SK-N-SH (cell line): Measurements from ENCODE around the gene SCTR. TPM values are rescaled to one million over a fixed set of nuclear protein-coding genes. Genes with fewer than 3 reads are reported as not detected.
A peak's percentile ranks its signal among the peaks of the same experiment; 100 is the strongest.

Experiments
- CTCF ChIA-PET: fragments of 300-600, 350-600 bp; formaldehyde crosslinking; extraction: SDS; loops from one replicate; lab custom pipeline; 2021; lab: Yijun Ruan, JAX
- POLR2A ChIA-PET: fragments of 350-600 bp; sonication (Branson Sonifier 250); formaldehyde crosslinking; extraction: SDS; loops from one replicate; lab custom pipeline; 2020; ENCODE audit warnings: antibody characterized with exemption, inconsistent platforms; lab: Yijun Ruan, JAX
- DNase-seq: peaks from one replicate; pipeline ENCODE4 v3.0.0; 2012
- H2AFZ ChIP-seq: fragments of 200-600 bp; sonication (generic); 2 replicates; pipeline ENCODE4 v1.8.1; 2016; ENCODE audit warnings: antibody characterized with exemption, mild to moderate bottlenecking, low read depth
- H3F3A ChIP-seq: fragments of 200-600 bp; sonication (generic); replicated peaks from 2 replicates; pipeline ENCODE3; 2016; ENCODE audit warnings: antibody characterized with exemption, mild to moderate bottlenecking; ENCODE audit not compliant: insufficient read depth
- H3K27ac ChIP-seq, 2 experiments: fragments of 200-500 bp in 1 of 2; fragments of 200-600 bp in 1 of 2; sonication (Bioruptor generic) in 1 of 2; sonication (generic), shearing (Covaris generic) in 1 of 2; 2 replicates each; pipeline versions ENCODE4 v1.5.1 to v1.6.1; 2014 to 2016; ENCODE audit warnings: low read depth in 2 of 2, inconsistent platforms in 1 of 2, low read length in 1 of 2, mild to moderate bottlenecking in 1 of 2, mixed read lengths in 1 of 2
- H3K27me3 ChIP-seq: fragments of 200-600 bp; sonication (generic), shearing (Covaris generic); 2 replicates; pipeline ENCODE4 v1.6.1; 2016; ENCODE audit warnings: mixed run types; ENCODE audit not compliant: insufficient read depth
- H3K36me3 ChIP-seq, 2 experiments: fragments of 200-500 bp in 1 of 2; fragments of 200-600 bp in 1 of 2; sonication (Bioruptor generic) in 1 of 2; sonication (generic) in 1 of 2; replicated peaks in 1 of 2; 2 replicates each; pipeline versions ENCODE3 to v1.5.1; 2014 to 2016; ENCODE audit warnings: low read length in 1 of 2, mild to moderate bottlenecking in 1 of 2; ENCODE audit not compliant: insufficient read depth in 2 of 2, control insufficient read depth in 1 of 2
- H3K4me1 ChIP-seq, 2 experiments: fragments of 200-500 bp in 1 of 2; fragments of 200-600 bp in 1 of 2; sonication (Bioruptor generic) in 1 of 2; sonication (generic), shearing (Covaris generic) in 1 of 2; 2 replicates each; pipeline versions ENCODE4 v1.5.1 to v1.6.1; 2014 to 2016; ENCODE audit warnings: low read depth in 1 of 2, low read length in 1 of 2, mixed run types in 1 of 2; ENCODE audit not compliant: insufficient read depth in 2 of 2, control insufficient read depth in 1 of 2
- H3K4me2 ChIP-seq: fragments of 200-600 bp; sonication (generic), shearing (Covaris generic); 2 replicates; pipeline ENCODE4 v1.6.1; 2017; ENCODE audit warnings: mixed run types
- H3K4me3 ChIP-seq, 2 experiments: fragments of 200-500 bp in 1 of 2; fragments of 200-600 bp in 1 of 2; sonication (Bioruptor generic) in 1 of 2; sonication (generic), shearing (Covaris generic) in 1 of 2; 2 replicates each; pipeline versions ENCODE4 v1.5.1 to v1.8.1; 2014 to 2016; ENCODE audit warnings: low read depth in 2 of 2, inconsistent platforms in 1 of 2, low read length in 1 of 2, mild to moderate bottlenecking in 1 of 2, mixed read lengths in 1 of 2, moderate library complexity in 1 of 2
- H3K79me2 ChIP-seq: fragments of 200-600 bp; sonication (generic); 2 replicates; pipeline ENCODE4 v1.8.1; 2017; ENCODE audit warnings: mild to moderate bottlenecking; ENCODE audit not compliant: insufficient read depth
- H3K9ac ChIP-seq: fragments of 200-600 bp; sonication (generic); 2 replicates; pipeline ENCODE4 v1.6.1; 2017; ENCODE audit warnings: mixed run types
- H3K9me2 ChIP-seq: fragments of 200-600 bp; sonication (generic); 2 replicates; pipeline ENCODE4 v1.6.1; 2017; ENCODE audit warnings: mixed run types
- H3K9me3 ChIP-seq: fragments of 200-600 bp; sonication (generic); 2 replicates; pipeline ENCODE4 v1.6.1; 2017; ENCODE audit warnings: mixed run types, mild to moderate bottlenecking, moderate library complexity
- H4K20me1 ChIP-seq: fragments of 200-600 bp; sonication (generic); 2 replicates; pipeline ENCODE4 v1.6.1; 2017; ENCODE audit warnings: mild to moderate bottlenecking, mixed run types; ENCODE audit not compliant: insufficient read depth
- FOSL2 ChIP-seq: IDR thresholded peaks from 2 replicates; pipeline ENCODE4 v1.4.0; 2012; ENCODE audit warnings: low read depth, mild to moderate bottlenecking, moderate library complexity, borderline replicate concordance
- FOXM1 ChIP-seq: IDR thresholded peaks from 2 replicates; pipeline ENCODE4 v1.4.0; 2012; ENCODE audit warnings: low read depth, mild to moderate bottlenecking
- IRF3 ChIP-seq: fragments of 150-350 bp; IDR thresholded peaks from 2 replicates; pipeline ENCODE4 v1.6.1; 2016; ENCODE audit warnings: mild to moderate bottlenecking, low read depth, low read length
- JUND ChIP-seq: IDR thresholded peaks from 2 replicates; pipeline ENCODE4 v1.4.0; 2012
- NFIC ChIP-seq: IDR thresholded peaks from 2 replicates; pipeline ENCODE4 v1.4.0; 2012; ENCODE audit warnings: borderline replicate concordance
- REST ChIP-seq: IDR thresholded peaks from 2 replicates; pipeline ENCODE4 v1.6.1; 2012; ENCODE audit warnings: mild to moderate bottlenecking, low read depth, low read length, moderate library complexity
- RFX5 ChIP-seq: IDR thresholded peaks from 2 replicates; pipeline ENCODE4 v1.6.1; 2012; ENCODE audit warnings: mild to moderate bottlenecking, improper control_type of control experiment, low read length
- SIN3A ChIP-seq: IDR thresholded peaks from 2 replicates; pipeline ENCODE4 v1.6.1; 2012; ENCODE audit warnings: low read depth, mild to moderate bottlenecking, low read length, moderate library complexity, borderline replicate concordance
- TAF1 ChIP-seq: IDR thresholded peaks from 2 replicates; pipeline ENCODE4 v1.6.1; 2012; ENCODE audit warnings: low read depth, mild to moderate bottlenecking, low read length, moderate library complexity, borderline replicate concordance
- TEAD4 ChIP-seq: IDR thresholded peaks from 2 replicates; pipeline ENCODE4 v1.4.0; 2012; ENCODE audit warnings: mild to moderate bottlenecking, borderline replicate concordance; ENCODE audit not compliant: insufficient read depth
- ZBTB33 ChIP-seq: IDR thresholded peaks from 2 replicates; pipeline ENCODE4 v1.4.0; 2012; ENCODE audit warnings: low read depth, borderline replicate concordance
- WGBS: methylation state at CpG from one replicate; pipeline ENCODE4 v1.1.6; 2017; ENCODE audit warnings: low lambda C conversion rate; 5-methylcytosine and 5-hydroxymethylcytosine counted together
- polyA plus RNA-seq, 3 experiments: library from polyadenylated mRNA; depleted of rRNA; stranded (reverse); fragments of >200 nt; gene quantifications; 2 replicates each; pipeline ENCODE4 v1.2.3, GENCODE V29; 2012
- TF ChIP-seq, protein P1 (sequence below): fragments of 150-350 bp; IDR thresholded peaks from 2 replicates; pipeline ENCODE4 v1.6.1; 2017; ENCODE audit warnings: antibody characterized with exemption, low read length, low read depth, borderline replicate concordance
- TF ChIP-seq, protein P2 (sequence below): IDR thresholded peaks from 2 replicates; pipeline ENCODE4 v1.4.0; 2012; ENCODE audit warnings: low read depth, borderline replicate concordance

SCTR gene
- polyA plus RNA-seq, 1 of the 3 experiments (the other 2 are of a cell fraction) = not detected

DNA sequence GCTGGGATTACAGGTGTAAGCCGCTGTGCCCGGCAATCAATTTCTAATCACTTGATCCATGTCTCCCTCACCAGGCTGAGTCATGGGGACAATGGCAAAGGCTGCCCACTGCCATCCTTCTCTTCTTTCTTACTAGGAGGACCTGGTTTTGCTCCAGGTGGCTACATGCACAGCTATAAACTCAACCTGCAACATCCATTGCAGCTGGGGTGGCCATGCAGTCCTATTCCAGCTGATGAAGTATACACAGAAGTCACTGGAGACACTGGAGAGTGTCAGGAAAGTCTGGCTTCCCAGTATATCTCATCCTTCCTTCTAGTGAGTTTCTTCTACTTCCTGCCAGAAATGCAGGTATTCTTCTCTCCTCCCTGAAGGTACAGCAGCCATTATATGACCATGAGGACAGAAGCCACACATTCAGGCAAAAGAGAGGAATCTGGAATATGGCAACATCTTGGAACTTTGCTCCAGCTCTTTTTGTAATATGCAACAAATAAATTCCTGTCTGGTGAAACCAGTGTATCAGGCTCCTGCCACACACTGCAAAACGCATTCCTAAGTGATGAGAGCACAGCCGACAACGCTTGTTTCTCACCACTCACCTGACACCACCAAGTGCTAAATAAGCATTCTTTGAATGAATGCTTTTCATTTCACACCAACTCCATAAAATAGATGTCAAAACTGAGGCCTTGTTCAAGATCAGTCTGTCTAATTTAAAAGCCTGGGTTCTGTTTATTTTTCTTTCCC is 32.3 kb downstream of the SCTR start (continued):
- TF ChIP-seq IRF3 (no peak), REST (no peak), TAF1 (no peak), JUND (peak; percentile 57), RFX5 (no peak)

GRCh38 chr2:119490653-119491195 is 33.6 kb downstream of the SCTR start:
- Histone ChIP-seq H3K9ac (no peak overlapping the region), H3K79me2 (no peaks in the 10 kb centered on the region), H3F3A (no peaks in the 10 kb centered on the region), H3K4me3 (no peak overlapping the region), H3K9me3 (no peaks in the 10 kb centered on the region), H4K20me1 (no peaks in the 10 kb centered on the region), H3K9me2 (no peaks in the 10 kb centered on the region), H3K27ac (no peak overlapping the region), H3K4me2 (no peak overlapping the region), H3K36me3 (no peaks in the 10 kb centered on the region), H3K4me1 (peaks cover 0 to 20% of the 10 kb centered on the region in 2 experiments; a peak in 1 of 4 replicates), H3K27me3 (0 out of 2 replicates have a peak, but pooled peaks cover 5% of the 10 kb centered on the region), H2AFZ (no peak overlapping the region)
- WGBS = 72% methylated on average over 5 of the region's 7 CpGs
- ChIA-PET POLR2A (no interaction called here), CTCF (interaction anchor here (0.6 to 8.1 kb wide), 4 partner anchors 9 to 1670 kb away, joined by 3 to 85 read pairs (median 4); no protein-coding TSS in a partner anchor)
- no peak for DNase-seq
- no peak for TF ChIP-seq NFIC

- 87% methylated on average over 8 of the region's 8 CpGs for WGBS
- Histone ChIP-seq H3K9ac (no peak overlapping the region), H4K20me1 (no peaks in the 10 kb centered on the region), H3K27me3 (no peaks in the 10 kb centered on the region), H3K36me3 (no peaks in the 10 kb centered on the region), H3K9me2 (no peaks in the 10 kb centered on the region), H3K79me2 (no peaks in the 10 kb centered on the region), H3K4me3 (no peak overlapping the region), H3K9me3 (no peaks in the 10 kb centered on the region), H3K4me2 (no peak overlapping the region)
- POLR2A ChIA-PET = no interaction called here
- no peak for DNase-seq
- TF ChIP-seq FOXM1 = no peak
- no peak for TF ChIP-seq FOSL2
- TF ChIP-seq TEAD4 = no peak
- TF ChIP-seq, protein P1, sequence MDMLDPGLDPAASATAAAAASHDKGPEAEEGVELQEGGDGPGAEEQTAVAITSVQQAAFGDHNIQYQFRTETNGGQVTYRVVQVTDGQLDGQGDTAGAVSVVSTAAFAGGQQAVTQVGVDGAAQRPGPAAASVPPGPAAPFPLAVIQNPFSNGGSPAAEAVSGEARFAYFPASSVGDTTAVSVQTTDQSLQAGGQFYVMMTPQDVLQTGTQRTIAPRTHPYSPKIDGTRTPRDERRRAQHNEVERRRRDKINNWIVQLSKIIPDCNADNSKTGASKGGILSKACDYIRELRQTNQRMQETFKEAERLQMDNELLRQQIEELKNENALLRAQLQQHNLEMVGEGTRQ = no peak
- TF ChIP-seq SIN3A = no peak
- TF ChIP-seq ZBTB33 = no peak
- TF ChIP-seq, protein P2, sequence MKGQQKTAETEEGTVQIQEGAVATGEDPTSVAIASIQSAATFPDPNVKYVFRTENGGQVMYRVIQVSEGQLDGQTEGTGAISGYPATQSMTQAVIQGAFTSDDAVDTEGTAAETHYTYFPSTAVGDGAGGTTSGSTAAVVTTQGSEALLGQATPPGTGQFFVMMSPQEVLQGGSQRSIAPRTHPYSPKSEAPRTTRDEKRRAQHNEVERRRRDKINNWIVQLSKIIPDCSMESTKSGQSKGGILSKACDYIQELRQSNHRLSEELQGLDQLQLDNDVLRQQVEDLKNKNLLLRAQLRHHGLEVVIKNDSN = no peak
- TF ChIP-seq, all 33 proteins: peak for 0
- no peak overlapping the region for H2AFZ ChIP-seq
- CTCF ChIA-PET = interaction anchor here (0.6 to 8.1 kb wide), 4 partner anchors 9 to 1671 kb away, joined by 3 to 85 read pairs (median 4); no protein-coding TSS in a partner anchor
- no peak overlapping the region for H3K27ac ChIP-seq
- no peaks in the 10 kb centered on the region for H3F3A ChIP-seq
- H3K4me1 ChIP-seq = peaks cover 0 to 27% of the 10 kb centered on the region in 2 experiments; a peak in 1 of 4 replicates
Measured at GRCh38 chr2:119490106-119490505, 34.2 kb downstream of the SCTR start.
